OCI-LY3 (cell line): ENCODE data around the gene TMEM63B.
"Not testable (repeated sequence)": the region's sequence is repeated elsewhere in the genome, so short reads cannot be mapped to it uniquely, and the experiment has no call there.

Experiments
- EZH2phosphoT487 ChIP-seq: fragments of 200-600 bp; shearing (Covaris generic); IDR thresholded peaks from 2 replicates; pipeline ENCODE4 v1.6.1; 2018; ENCODE audit warnings: antibody characterized with exemption, mixed run types, low read depth
- TF ChIP-seq, protein P1 (sequence below): fragments of 200-600, 300-600 bp; sonication (generic); IDR thresholded peaks from 2 replicates; pipeline ENCODE4 v1.5.1; 2014; ENCODE audit warnings: antibody characterized with exemption, low read length, low read depth

DNA sequence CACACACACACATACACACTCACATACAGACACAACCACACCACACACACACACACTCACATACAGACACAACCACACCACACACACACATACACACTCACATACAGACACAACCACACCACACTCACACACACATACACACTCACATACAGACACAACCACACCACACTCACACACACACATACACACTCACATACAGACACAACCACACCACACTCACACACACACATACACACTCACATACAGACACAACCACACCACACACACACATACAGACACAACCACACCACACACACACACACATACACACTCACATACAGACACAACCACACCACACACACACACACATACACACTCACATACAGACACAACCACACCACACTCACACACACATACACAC, 54.4 kb downstream of the TMEM63B start:
- TF ChIP-seq, protein P1, sequence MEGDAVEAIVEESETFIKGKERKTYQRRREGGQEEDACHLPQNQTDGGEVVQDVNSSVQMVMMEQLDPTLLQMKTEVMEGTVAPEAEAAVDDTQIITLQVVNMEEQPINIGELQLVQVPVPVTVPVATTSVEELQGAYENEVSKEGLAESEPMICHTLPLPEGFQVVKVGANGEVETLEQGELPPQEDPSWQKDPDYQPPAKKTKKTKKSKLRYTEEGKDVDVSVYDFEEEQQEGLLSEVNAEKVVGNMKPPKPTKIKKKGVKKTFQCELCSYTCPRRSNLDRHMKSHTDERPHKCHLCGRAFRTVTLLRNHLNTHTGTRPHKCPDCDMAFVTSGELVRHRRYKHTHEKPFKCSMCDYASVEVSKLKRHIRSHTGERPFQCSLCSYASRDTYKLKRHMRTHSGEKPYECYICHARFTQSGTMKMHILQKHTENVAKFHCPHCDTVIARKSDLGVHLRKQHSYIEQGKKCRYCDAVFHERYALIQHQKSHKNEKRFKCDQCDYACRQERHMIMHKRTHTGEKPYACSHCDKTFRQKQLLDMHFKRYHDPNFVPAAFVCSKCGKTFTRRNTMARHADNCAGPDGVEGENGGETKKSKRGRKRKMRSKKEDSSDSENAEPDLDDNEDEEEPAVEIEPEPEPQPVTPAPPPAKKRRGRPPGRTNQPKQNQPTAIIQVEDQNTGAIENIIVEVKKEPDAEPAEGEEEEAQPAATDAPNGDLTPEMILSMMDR: not testable (repeated sequence)
- TF ChIP-seq EZH2phosphoT487: not testable (repeated sequence)
